Measurements from ENCODE around the gene RPS2. TPM values are rescaled to one million over a fixed set of nuclear protein-coding genes. Genes with fewer than 3 reads are reported as not detected.
"Not testable (repeated sequence)": the region's sequence is repeated elsewhere in the genome, so short reads cannot be mapped to it uniquely, and the experiment has no call there.

Gene RPS2
- total RNA-seq, 2 experiments from 2014 or later, result 4,851 to 4,954 TPM

GRCh38 chr16:1920122-1920521, 44.5 kb downstream of the RPS2 start:
- CTCF ChIA-PET, POLR2A ChIA-PET: not testable (repeated sequence)

GRCh38 chr16:1919327-1919998, 45.2 kb downstream of the RPS2 start:
- ChIA-PET POLR2A (no interaction called here), CTCF (no interaction called here)

GRCh38 chr16:1918351-1919326, 46.0 kb downstream of the RPS2 start, which contains the start of gene HS3ST6:
TSS of gene HS3ST6 (minus strand) at chr16:1918415. CDS start at chr16:1918323, 92 bp downstream.
- ChIA-PET POLR2A (no interaction called here), CTCF (no interaction called here)

- POLR2A ChIA-PET, result no interaction called here
Measured at GRCh38 chr16:1917665-1918350, 46.8 kb downstream of the RPS2 start.

GRCh38 chr16:1917056-1917664, 47.5 kb downstream of the RPS2 start:
- ChIA-PET POLR2A (no interaction called here), CTCF (no interaction called here)

More at GRCh38 chr16:1917665-1918350, 46.8 kb downstream of the RPS2 start:
- CTCF ChIA-PET, result no interaction called here

- ChIA-PET CTCF (no interaction called here), POLR2A (no interaction called here)
Measured at GRCh38 chr16:1916640-1916990, 48.0 kb downstream of the RPS2 start.

GRCh38 chr16:1915732-1916639, 48.6 kb downstream of the RPS2 start:
- ChIA-PET POLR2A (no interaction called here), CTCF (no interaction called here)

GRCh38 chr16:1914988-1915387, 49.6 kb downstream of the RPS2 start:
- ChIA-PET CTCF (interaction anchor here (1.3 kb wide), 1 partner anchor 9 kb away, joined by 5 read pairs; no protein-coding TSS in a partner anchor), POLR2A (no interaction called here)

GRCh38 chr16:1914084-1914608, 50.5 kb downstream of the RPS2 start:
- ChIA-PET POLR2A (no interaction called here), CTCF (interaction anchor here (1.3 kb wide), 1 partner anchor 9 kb away, joined by 5 read pairs; no protein-coding TSS in a partner anchor)

- CTCF ChIA-PET, result interaction anchor here (1.3 kb wide), 1 partner anchor 10 kb away, joined by 5 read pairs; no protein-coding TSS in a partner anchor
- POLR2A ChIA-PET, result no interaction called here
Measured at GRCh38 chr16:1913327-1914083, 51.1 kb downstream of the RPS2 start.

GRCh38 chr16:1912215-1912543, 52.4 kb downstream of the RPS2 start:
- ChIA-PET CTCF (no interaction called here), POLR2A (no interaction called here)

Other genes starting within 250 kb of the RPS2 start
- 10 to 100 TPM; 27.0 to 30.0 TPM for gene NME3, start 193.3 kb downstream of the RPS2 start, total RNA-seq
- 10 to 100 TPM; 20.3 TPM for gene EME2, start 192.0 kb downstream of the RPS2 start, total RNA-seq
- gene MRPS34, start 191.7 kb downstream of the RPS2 start, total RNA-seq, result 100 to 1,000 TPM; 197 to 199 TPM
- gene SPSB3, start 182.3 kb downstream of the RPS2 start, total RNA-seq, result 10 to 100 TPM; 21.4 to 22.1 TPM
- gene NUBP2, start 181.9 kb downstream of the RPS2 start, total RNA-seq, result 10 to 100 TPM; 72.7 to 80.2 TPM
- gene IGFALS, start 171.1 kb downstream of the RPS2 start, total RNA-seq, result not detected
- 10 to 100 TPM; 34.4 to 35.8 TPM for gene HAGH, start 138.0 kb downstream of the RPS2 start, total RNA-seq
- gene FAHD1, start 137.6 kb downstream of the RPS2 start, total RNA-seq, result 10 to 100 TPM; 18.7 to 20.7 TPM
- not detected for gene MEIOB, start 92.7 kb downstream of the RPS2 start, total RNA-seq
- gene HS3ST6, start 46.4 kb downstream of the RPS2 start, total RNA-seq, result not detected
- 10 to 100 TPM; 23.5 to 24.7 TPM for gene MSRB1, start 21.6 kb downstream of the RPS2 start, total RNA-seq
- under 1 TPM in 1 of 2 experiments, not detected in 1; 0.36 TPM for gene RPL3L, start 10.1 kb downstream of the RPS2 start, total RNA-seq
- gene NDUFB10, start 5.3 kb downstream of the RPS2 start, total RNA-seq, result 100 to 1,000 TPM; 153 to 155 TPM
- gene RNF151, start 2.0 kb upstream of the RPS2 start, total RNA-seq, result not detected
- 10 to 100 TPM; 73.5 to 74.8 TPM for gene TBL3, start 7.2 kb upstream of the RPS2 start, total RNA-seq
- gene NOXO1, start 16.6 kb upstream of the RPS2 start, total RNA-seq, result under 1 TPM; 0.23 to 0.36 TPM
- gene GFER, start 19.4 kb upstream of the RPS2 start, total RNA-seq, result 10 to 100 TPM; 39.1 to 43.3 TPM
- 1 to 10 TPM; 4.6 to 4.7 TPM for gene SYNGR3, start 25.1 kb upstream of the RPS2 start, total RNA-seq
- 10 to 100 TPM; 94.2 to 95.6 TPM for gene ZNF598, start 45.0 kb upstream of the RPS2 start, total RNA-seq
- 10 to 100 TPM; 15.8 to 18.1 TPM for gene NPW, start 55.0 kb upstream of the RPS2 start, total RNA-seq
- gene NHERF2, start 62.1 kb upstream of the RPS2 start, total RNA-seq, result 1 to 10 TPM; 4.0 to 5.2 TPM
- 10 to 100 TPM; 34.5 to 34.8 TPM for gene NTHL1, start 83.0 kb upstream of the RPS2 start, total RNA-seq
- gene TSC2, start 83.2 kb upstream of the RPS2 start, total RNA-seq, result 10 to 100 TPM; 80.2 to 84.5 TPM
- 10 to 100 TPM; 65.3 to 70.7 TPM for gene PKD1, start 171.1 kb upstream of the RPS2 start, total RNA-seq
- under 1 TPM in 1 of 2 experiments, not detected in 1; 0.42 TPM for gene RAB26, start 183.8 kb upstream of the RPS2 start, total RNA-seq
- 100 to 1,000 TPM; 102 to 109 TPM for gene TRAF7, start 191.0 kb upstream of the RPS2 start, total RNA-seq
- under 1 TPM; 0.23 to 0.70 TPM for gene CASKIN1, start 231.8 kb upstream of the RPS2 start, total RNA-seq
- gene MLST8, start 240.6 kb upstream of the RPS2 start, total RNA-seq, result 10 to 100 TPM; 81.8 to 83.2 TPM
- 10 to 100 TPM; 12.6 to 13.3 TPM for gene BRICD5, start 246.0 kb upstream of the RPS2 start, total RNA-seq

All from activated CD8-positive, alpha-beta memory T cell treated with anti-CD3 and anti-CD28 coated beads for 36 hours (primary cell).